HG03354 (cell line): ENCODE measurements around the gene DDX24.

ENCODE experiments used
- ATAC-seq: cut with Tn5 transposase; IDR thresholded peaks from one replicate; pipeline ENCODE4 v1.9.1; 2021; ENCODE audit warnings: mild to moderate bottlenecking; ENCODE audit not compliant: unreplicated experiment, poor library complexity, severe bottlenecking

DDX24 gene

GRCh38 chr14:94115058-94115591 lies 34.1 kb upstream of the DDX24 start:
- no peak for ATAC-seq

DNA sequence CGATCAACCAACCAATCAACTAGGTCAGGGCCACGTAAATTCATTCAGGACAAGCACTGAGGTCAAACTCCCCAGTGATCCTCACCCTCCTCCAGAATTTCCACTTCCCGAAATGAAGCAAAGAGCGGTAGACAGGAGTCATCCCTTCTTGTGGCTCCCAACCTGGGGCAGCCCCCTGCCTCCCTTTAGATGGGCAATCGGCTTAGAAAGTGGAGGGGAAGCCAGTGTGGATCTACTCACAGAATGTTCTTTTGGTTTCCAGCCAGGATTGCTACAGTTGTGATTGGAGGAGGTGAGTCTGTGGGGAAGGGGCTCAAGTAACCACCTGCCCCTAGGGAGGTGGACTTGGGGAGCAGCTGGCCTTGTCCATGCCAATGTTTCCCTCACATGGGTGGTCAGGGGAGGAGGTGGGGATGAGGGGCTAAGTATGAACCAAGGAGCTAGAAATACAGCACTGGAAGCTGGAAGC lies 33.6 kb upstream of the DDX24 start:
- ATAC-seq = no peak

- ATAC-seq = no peak
Observed at GRCh38 chr14:94113908-94114588, 33.0 kb upstream of the DDX24 start.

GRCh38 chr14:94113490-94113889 lies 32.5 kb upstream of the DDX24 start:
- no peak for ATAC-seq

GRCh38 chr14:94113073-94113472 lies 32.1 kb upstream of the DDX24 start:
- no peak for ATAC-seq

DNA sequence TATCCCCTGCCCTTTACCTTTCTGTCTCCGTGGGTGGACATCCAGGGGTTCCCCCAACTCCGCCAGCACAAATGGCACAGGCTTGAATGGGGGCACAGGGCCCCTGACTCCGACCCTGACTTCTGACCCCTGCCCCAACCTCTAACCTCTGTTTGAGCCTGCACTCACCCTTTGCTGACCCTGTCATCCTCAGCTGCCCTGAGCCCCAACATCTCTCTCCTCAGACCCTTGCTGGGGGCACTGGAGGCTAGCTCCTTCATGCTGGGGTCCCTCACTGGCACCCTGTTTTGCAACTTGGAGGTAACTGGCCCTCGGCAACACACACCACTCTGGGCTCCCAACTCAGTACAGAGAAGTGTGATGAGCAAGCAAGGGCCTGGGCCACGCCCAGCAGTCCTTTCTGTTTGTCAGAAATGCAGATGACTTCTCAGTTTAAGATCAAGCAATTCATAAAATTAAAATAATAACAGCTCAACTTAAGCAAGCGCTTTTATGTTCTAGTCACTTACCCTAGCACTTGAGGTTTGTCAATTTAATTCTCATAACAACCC lies 31.6 kb upstream of the DDX24 start:
- ATAC-seq = no peak

DNA sequence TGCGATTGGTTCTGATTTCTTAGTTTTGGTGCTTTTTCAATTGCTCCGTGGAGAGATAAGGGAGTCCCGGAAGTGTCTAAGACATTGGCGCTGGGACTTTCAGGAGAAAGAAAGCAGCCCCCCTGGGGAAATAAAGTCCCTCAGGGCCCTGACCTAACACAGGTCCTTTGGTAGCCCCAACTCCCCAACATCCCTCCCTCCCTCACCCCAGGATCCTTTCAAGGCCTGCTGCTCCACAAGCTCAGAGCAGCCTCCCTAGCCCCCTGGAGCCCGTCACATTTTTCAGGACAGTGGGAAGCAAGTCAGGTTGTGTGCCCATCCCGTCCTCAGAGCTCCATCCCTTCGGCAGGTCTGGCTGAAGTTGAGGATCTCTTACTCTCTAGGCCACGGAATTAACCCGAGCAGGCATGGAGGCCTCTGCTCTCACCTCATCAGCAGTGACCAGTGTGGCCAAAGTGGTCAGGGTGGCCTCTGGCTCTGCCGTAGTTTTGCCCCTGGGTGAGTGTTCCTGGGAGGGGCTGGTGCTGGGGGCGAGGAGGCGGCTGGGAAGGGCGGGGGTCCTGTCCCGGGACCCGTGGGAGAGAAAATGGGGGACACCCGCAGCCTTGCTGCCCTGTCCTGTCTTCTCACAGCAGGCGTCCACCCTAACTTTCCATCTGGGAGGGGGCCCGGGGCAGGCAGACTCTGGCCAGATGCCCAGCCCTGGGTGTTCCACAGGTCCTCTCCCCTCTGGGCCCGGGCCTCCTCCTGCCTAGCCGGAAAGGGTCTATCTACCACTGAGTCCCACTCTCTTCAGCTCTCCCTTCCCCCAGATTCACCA lies 30.5 kb upstream of the DDX24 start:
- no peak for ATAC-seq

- ATAC-seq = no peak
Observed at GRCh38 chr14:94110552-94111181, 29.7 kb upstream of the DDX24 start, which contains the start of gene IFI27. Gene IFI27 (plus strand): TSS chr14:94110736.

GRCh38 chr14:94109915-94110250 lies 28.9 kb upstream of the DDX24 start:
- ATAC-seq = no peak

GRCh38 chr14:94104731-94105130 lies 23.7 kb upstream of the DDX24 start:
- ATAC-seq = no peak

DNA sequence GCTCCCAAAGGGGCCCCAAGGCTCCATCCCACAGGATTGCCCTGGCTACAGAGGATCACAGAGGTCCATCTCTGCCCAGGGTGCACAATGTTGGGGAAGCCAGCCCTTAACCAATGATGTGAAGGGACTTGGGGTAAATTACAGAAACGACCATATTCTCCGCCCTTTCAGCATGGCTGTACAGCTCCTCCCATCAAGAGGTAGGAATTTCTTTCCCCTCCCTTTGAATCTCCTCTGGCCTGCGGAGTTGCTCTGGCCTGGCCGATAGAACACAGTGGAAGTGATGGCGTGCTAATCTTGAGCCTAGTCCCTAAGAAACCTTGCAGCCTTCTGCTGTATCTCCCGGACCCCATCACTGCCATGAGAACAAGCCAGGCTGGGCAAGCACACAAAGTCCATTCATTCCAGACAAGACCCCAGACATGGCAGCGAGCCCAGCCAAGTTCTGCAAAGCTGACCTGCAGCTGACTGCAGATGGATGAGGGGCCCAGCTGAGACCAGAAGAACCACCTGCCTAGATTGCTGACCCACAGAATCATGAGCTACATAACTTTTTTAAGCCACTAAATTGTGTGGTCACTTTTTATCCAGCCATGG lies 22.6 kb upstream of the DDX24 start:
- no peak for ATAC-seq

- no peak for ATAC-seq
Observed at GRCh38 chr14:94102768-94103482, 21.9 kb upstream of the DDX24 start.

DNA sequence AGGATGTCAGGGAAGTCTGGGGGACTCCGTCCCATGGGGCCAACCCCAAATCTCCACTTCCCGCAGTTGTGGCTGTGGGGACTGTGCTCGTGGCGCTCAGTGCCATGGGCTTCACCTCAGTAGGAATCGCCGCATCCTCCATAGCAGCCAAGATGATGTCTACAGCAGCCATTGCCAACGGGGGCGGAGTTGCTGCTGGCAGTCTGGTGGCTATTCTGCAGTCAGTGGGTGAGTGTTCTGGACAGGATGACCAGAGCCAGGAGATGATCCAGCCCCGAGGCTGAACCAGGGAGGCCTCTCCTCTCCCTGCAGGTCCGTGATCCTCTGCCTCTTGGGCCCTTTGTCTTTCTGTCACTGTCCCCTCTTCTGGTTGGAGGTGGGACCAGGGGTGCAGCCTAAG lies 20.7 kb upstream of the DDX24 start:
- no peak for ATAC-seq

- no peak for ATAC-seq
Observed at GRCh38 chr14:94100847-94101246, 19.8 kb upstream of the DDX24 start.

DNA sequence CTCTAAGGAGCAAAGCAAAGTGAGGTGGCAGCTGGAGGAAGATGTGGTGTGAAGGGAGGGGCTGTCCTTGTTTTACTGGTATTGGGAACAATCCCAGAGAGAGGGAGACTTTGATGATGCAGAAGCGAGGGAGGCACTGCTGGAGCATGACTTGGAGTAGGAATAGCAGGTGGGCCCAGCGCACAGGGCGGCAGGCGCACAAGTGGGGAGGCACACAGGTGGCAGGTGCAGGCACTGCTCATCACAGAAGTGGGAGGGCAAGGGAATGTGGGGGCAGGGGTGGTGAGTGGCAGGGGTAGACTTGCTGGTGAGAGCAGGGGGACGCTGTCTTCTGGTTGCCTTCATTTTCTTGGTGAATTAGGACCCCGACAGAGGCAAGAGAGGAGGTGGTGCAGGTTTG lies 18.0 kb upstream of the DDX24 start:
- no peak for ATAC-seq

DNA sequence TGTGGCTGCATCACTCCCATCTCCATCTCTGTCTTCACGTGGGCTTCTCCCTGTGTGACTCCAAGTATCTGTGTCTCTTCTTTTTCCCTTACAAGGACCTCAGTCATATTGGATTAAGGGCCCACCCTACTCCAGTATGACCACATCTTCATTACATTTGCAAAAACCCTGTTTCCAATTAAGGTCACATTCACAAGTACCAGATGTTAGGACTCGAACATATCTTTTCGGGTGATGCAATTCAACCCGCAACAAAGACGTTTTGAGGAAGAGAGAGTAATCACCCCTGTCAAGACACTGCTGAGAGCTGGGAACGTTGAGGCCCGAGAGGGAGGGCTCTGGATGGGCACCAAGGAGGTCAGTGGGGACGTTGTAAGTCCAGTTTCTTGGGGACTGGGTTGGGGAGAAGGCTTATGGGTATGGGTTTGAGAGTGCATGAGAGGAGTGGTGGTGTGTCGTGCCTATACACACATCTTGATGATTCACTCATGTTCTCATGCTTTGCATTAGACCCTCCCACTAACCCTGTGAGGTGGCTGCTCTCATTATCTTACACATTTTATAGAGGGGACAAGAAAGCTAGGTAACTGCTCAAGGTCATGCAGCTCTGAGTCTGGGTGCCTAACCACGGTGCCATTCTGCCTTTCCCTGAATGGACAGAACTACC lies 17.5 kb upstream of the DDX24 start:
- no peak for ATAC-seq

DNA sequence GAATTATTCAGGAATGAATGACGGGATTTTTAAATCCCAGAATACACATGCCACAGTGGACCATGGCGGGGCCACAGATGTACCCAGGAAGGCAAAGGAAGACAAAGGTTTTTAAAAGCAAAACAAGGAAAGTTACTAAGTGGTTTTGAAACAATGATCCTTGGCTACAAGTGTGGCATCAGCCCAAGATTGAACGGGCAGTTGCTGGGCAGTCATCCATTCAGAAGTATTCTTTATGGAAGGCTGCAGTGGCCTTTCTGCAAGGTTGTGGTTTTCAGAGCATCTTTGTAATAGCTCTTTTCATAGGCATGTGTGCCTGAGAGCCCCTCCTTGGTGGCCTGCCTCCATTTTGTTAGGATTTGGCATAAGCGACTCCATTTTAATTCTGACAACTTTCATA lies 16.1 kb upstream of the DDX24 start:
- no peak for ATAC-seq

- ATAC-seq = no peak
Observed at GRCh38 chr14:94093418-94093817, 12.4 kb upstream of the DDX24 start.

GRCh38 chr14:94089479-94089878 lies 8.5 kb upstream of the DDX24 start:
- ATAC-seq = no peak
